K562 (cell line): ENCODE results near the gene POLD4. TPM values are rescaled to one million over a fixed set of nuclear protein-coding genes. Genes with fewer than 3 reads are reported as not detected.

Experiments used
- ATAC-seq: fragments of 200-7000 bp; cut with Tn5 transposase; 3 replicates; pipeline ENCODE4 v1.9.1; 2020; ENCODE audit warnings: moderate library complexity
- BruUV-seq: library from RNA; stranded (reverse); fragments of 400-500 nt; replicated peaks from 2 replicates; lab custom pipeline; 2021; lab: Mats Ljungman, UMichigan
- CTCF ChIA-PET: fragments of 300-600 bp; formaldehyde crosslinking; extraction: SDS; loops from one replicate; lab custom pipeline; 2021; ENCODE audit warnings: low intra/inter-chr PET ratio; lab: Yijun Ruan, JAX
- POLR2A ChIA-PET: fragments of 300-600, 350-650 bp; sonication (Branson Sonifier 250); formaldehyde crosslinking; extraction: SDS; loops from one replicate; lab custom pipeline; 2021; ENCODE audit warnings: antibody characterized with exemption, inconsistent platforms; lab: Yijun Ruan, JAX
- DNase-seq, 4 experiments: peaks; one replicate each; pipeline versions ENCODE4 v3.0.0 to v3.0.0-alpha.2; 2011 to 2018; ENCODE audit warnings: low spot score in 3 of 4, mixed read lengths in 3 of 4; ENCODE audit errors: extremely low read depth in 1 of 4
- FAIRE-seq: peaks from 2 replicates; lab custom pipeline; 2011; peaks lifted over from hg19 to GRCh38; lab: Jason Lieb, UNC
- H2AFZ ChIP-seq: 2 replicates; pipeline ENCODE4 v1.6.0; 2011; ENCODE audit warnings: low read depth, low read length, control low read depth, inconsistent platforms
- H3K27ac ChIP-seq: fragments of 200-600 bp; 3 replicates; pipeline ENCODE4 v1.8.0; 2011; ENCODE audit warnings: low read depth, mild to moderate bottlenecking, control low read depth, inconsistent platforms, low read length, moderate library complexity, mixed read lengths; ENCODE audit errors: extremely low read depth
- H3K27me3 ChIP-seq, 2 experiments: fragments of 300-600 bp in 1 of 2; 2 replicates in 1 of 2; 3 replicates in 1 of 2; pipeline versions ENCODE4 v1.6.0 to v1.8.0; 2011; ENCODE audit warnings: inconsistent platforms in 2 of 2, low read length in 2 of 2, mild to moderate bottlenecking in 1 of 2, mixed read lengths in 1 of 2, moderate library complexity in 1 of 2; ENCODE audit not compliant: control insufficient read depth in 2 of 2, insufficient read depth in 2 of 2
- H3K36me3 ChIP-seq: fragments of 300-600 bp; 3 replicates; pipeline ENCODE4 v1.8.0; 2011; ENCODE audit warnings: mild to moderate bottlenecking, low read length, inconsistent platforms; ENCODE audit not compliant: control insufficient read depth, insufficient read depth
- H3K4me1 ChIP-seq, 2 experiments: fragments of 200-600 bp in 1 of 2; replicated peaks in 1 of 2; 2 replicates in 1 of 2; 3 replicates in 1 of 2; pipeline versions ENCODE4 v1.5.1 to v1.8.0; 2011; ENCODE audit warnings: inconsistent platforms in 2 of 2, low read length in 2 of 2, mild to moderate bottlenecking in 1 of 2, mixed read lengths in 1 of 2, moderate library complexity in 1 of 2; ENCODE audit not compliant: control insufficient read depth in 2 of 2, insufficient read depth in 2 of 2
- H3K4me2 ChIP-seq: 2 replicates; pipeline ENCODE4 v1.6.1; 2011; ENCODE audit warnings: low read length, control low read depth, inconsistent platforms, mixed read lengths; ENCODE audit not compliant: insufficient read depth
- H3K4me3 ChIP-seq: fragments of 200-600 bp; sonication (generic), shearing (Covaris generic); 2 replicates; pipeline ENCODE4 v1.5.1; 2016; ENCODE audit warnings: control low read depth, inconsistent platforms
- H3K79me2 ChIP-seq: fragments of 200-600 bp; 3 replicates; pipeline ENCODE4 v1.8.0; 2011; ENCODE audit warnings: low read length, inconsistent platforms; ENCODE audit not compliant: control insufficient read depth, insufficient read depth
- H3K9ac ChIP-seq, 2 experiments: 2 replicates each; pipeline versions ENCODE4 v1.6.0 to v1.6.1; 2011; ENCODE audit warnings: low read depth in 2 of 2, low read length in 2 of 2, control low read depth in 1 of 2, inconsistent platforms in 1 of 2, mild to moderate bottlenecking in 1 of 2, mixed read lengths in 1 of 2; ENCODE audit not compliant: insufficient read depth in 1 of 2
- H3K9me1 ChIP-seq: one replicate; pipeline ENCODE4 v1.6.0; 2011; ENCODE audit warnings: inconsistent platforms, mild to moderate bottlenecking, low read length, moderate library complexity; ENCODE audit not compliant: control insufficient read depth, insufficient read depth
- H3K9me3 ChIP-seq: replicated peaks from 2 replicates; pipeline ENCODE4 v1.5.1; 2011; ENCODE audit warnings: low read depth, low read length, inconsistent platforms; ENCODE audit not compliant: control insufficient read depth, insufficient read depth
- H4K20me1 ChIP-seq: replicated peaks from 2 replicates; pipeline ENCODE4 v1.6.1; 2011; ENCODE audit warnings: low read length, inconsistent platforms, mixed read lengths; ENCODE audit not compliant: control insufficient read depth, insufficient read depth
- AFF4 ChIP-seq: sonication (generic); formaldehyde crosslinking; IDR thresholded peaks from 2 replicates; pipeline ENCODE4 v1.8.0; 2023; ENCODE audit warnings: mild to moderate bottlenecking, missing genetic modification reagents
- ATF6 ChIP-seq: sonication (generic); formaldehyde crosslinking; IDR thresholded peaks from 2 replicates; pipeline ENCODE4 v1.4.0; 2020; ENCODE audit warnings: mild to moderate bottlenecking, missing genetic modification reagents
- ETS1 ChIP-seq: conservative IDR thresholded peaks from 2 replicates; pipeline ENCODE4 v1.6.1; 2011; ENCODE audit warnings: low read depth, mild to moderate bottlenecking, low read length; ENCODE audit not compliant: control insufficient read depth
- JUN ChIP-seq, 2 experiments: sonication (generic) in 1 of 2; formaldehyde crosslinking in 1 of 2; IDR thresholded peaks; 2 replicates each; pipeline versions ENCODE4 v1.6.1 to v1.8.0; 2012 to 2022; ENCODE audit warnings: borderline replicate concordance in 2 of 2, mild to moderate bottlenecking in 2 of 2, improper control_type of control experiment in 1 of 2, low read depth in 1 of 2, low read length in 1 of 2, missing genetic modification reagents in 1 of 2
- NFE2 ChIP-seq: IDR thresholded peaks from 2 replicates; pipeline ENCODE4 v1.6.1; 2014; ENCODE audit warnings: antibody characterized with exemption, low read depth
- RFX1 ChIP-seq: fragments of 450-650 bp; IDR thresholded peaks from 2 replicates; pipeline ENCODE4 v1.6.1; 2016; ENCODE audit warnings: mild to moderate bottlenecking, moderate library complexity
- WGBS: fragments of 100-300 bp; shearing (Covaris generic); methylation state at CpG from one replicate; pipeline ENCODE4 v1.1.6; 2016; ENCODE audit warnings: low coverage, mixed read lengths; ENCODE audit not compliant: insufficient coverage; ENCODE audit errors: missing lambda C conversion rate; 5-methylcytosine and 5-hydroxymethylcytosine counted together
- in situ Hi-C: fragments of 300-500 bp; cut with MboI; formaldehyde crosslinking; loops from 4 replicates; pipeline ENCODE4 v1.15.0; 2018; ENCODE audit warnings: inconsistent platforms, mixed read lengths
- intact Hi-C: fragments of 100-400 bp; cut with micrococcal nuclease; formaldehyde crosslinking; loops from 2 replicates; pipeline ENCODE4 v1.14.2; 2022
- polyA plus RNA-seq, 8 experiments: library from polyadenylated mRNA; depleted of rRNA in 4 of 8; stranded (reverse) in 5 of 8; unstranded in 3 of 8; fragments of >200 nt; fragmentation: Nextera tagmentation in 2 of 8; fragmentation: Illumina TruSeq in 1 of 8; extraction: Ambion mirVana in 2 of 8; extraction: Trizol in 1 of 8; gene quantifications; 2 replicates each; pipeline versions ENCODE4 v1.2.1 to v1.2.3, GENCODE V29; 2011 to 2014; ENCODE audit warnings: inconsistent platforms in 1 of 8, missing spikeins in 1 of 8
- total RNA-seq, 7 experiments: library from RNA; depleted of rRNA in 6 of 7; stranded (reverse); fragments of >200 nt in 6 of 7; fragmentation: Illumina TruSeq in 2 of 7; extraction: Trizol in 2 of 7; gene quantifications; 2 replicates each; pipeline versions ENCODE4 v1.2.1 to v1.2.3, GENCODE V29; 2011 to 2021; ENCODE audit warnings: low replicate concordance in 1 of 7
- TF ChIP-seq, protein P1 (sequence below): fragments of 450-650 bp; IDR thresholded peaks from 2 replicates; pipeline ENCODE4 v1.7.0; 2016; ENCODE audit warnings: borderline replicate concordance

Gene POLD4
- total and polyA plus RNA-seq, 9 of the 15 experiments (the other 6 are each of a cell fraction or from before 2014, with no cell fraction given), result 5.8 to 64.5 (median 18.3) TPM

DNA sequence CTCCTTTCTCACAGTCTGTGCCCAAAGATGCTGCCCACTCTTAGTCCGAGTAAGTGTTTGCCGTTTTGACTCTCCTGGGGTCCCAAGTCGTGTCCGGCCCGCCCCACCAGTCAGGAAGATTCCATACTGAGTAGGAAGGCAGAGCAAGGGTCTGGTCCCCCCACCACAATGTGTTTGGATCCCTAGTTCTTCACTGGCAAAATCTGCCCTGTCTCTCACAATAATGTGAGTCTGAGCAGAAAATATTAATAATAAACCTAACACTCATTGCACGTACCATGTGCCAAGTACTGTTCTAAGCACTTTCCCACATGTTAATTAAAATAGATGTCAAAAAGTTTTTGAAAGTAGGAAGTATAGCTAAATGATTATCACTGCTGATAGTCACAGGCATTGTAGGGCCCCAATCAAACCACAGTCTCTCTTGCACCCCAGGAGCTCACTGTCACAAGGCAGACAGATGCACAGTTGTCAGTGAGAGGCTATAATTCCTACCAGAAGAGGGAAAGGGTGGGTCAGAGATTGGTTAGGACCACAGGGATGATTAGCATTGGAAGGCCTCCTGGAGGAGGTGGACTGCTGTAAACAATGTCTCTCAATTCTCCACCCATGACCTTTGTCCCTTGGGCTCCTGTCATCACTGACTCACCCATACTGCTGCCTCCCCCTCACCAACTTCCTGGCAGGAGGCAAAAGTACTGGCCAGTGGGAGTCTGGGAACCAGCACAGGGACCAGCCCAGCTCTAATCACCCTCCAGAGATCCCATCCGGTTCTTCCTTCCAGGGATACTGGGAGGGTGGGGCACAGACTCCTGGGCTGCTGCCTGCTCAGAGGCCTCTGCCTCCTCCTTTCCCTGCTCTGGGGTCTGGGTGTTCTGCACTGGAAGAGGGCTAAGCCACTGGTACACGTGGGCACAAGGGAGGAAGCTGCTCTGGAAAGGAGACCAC lies 1.0 kb upstream of the POLD4 start:
- peak overlapping the region; percentile 69 for H2AFZ ChIP-seq
- peak overlapping the region; percentile 94 for H3K4me2 ChIP-seq
- H3K27ac ChIP-seq, result peak overlapping the region; percentile 92
- peak overlapping the region; percentile 80 to 87 for H3K9ac ChIP-seq
- ChIA-PET CTCF (interaction anchor here (0.6 to 4.5 kb wide), 3 partner anchors 20 to 153 kb away, joined by 4 to 25 read pairs (median 5); partner anchors contain the start of gene CDK2AP2), POLR2A (interaction anchor here (0.6 to 2.3 kb wide), 11 partner anchors 10 to 299 kb away, joined by 3 to 15 read pairs (median 4); no protein-coding TSS in a partner anchor)
- in situ Hi-C loops, result no loop called here
- peaks cover 8% of the 10 kb centered on the region for H3K79me2 ChIP-seq
- no peaks in the 10 kb centered on the region for H4K20me1 ChIP-seq
- DNase-seq, result peak; percentile 85 to 92 (median 89)
- intact Hi-C loops, result loop anchor here (5.0 kb wide), 2 partner anchors 153 to 228 kb away; partner anchors contain the start of genes CDK2AP2, GSTP1 and PITPNM1
- H3K27me3 ChIP-seq, result no peaks in the 10 kb centered on the region
- peak; percentile 26 for ATAC-seq
- no peaks in the 10 kb centered on the region for H3K9me1 ChIP-seq
- H3K4me3 ChIP-seq, result peak overlapping the region; percentile 76
- 9% methylated on average over 7 of the region's 8 CpGs for WGBS
- H3K36me3 ChIP-seq, result peaks cover 4% of the 10 kb centered on the region; the same call in 1 of the 3 replicates
- peaks cover 56 to 64% of the 10 kb centered on the region in 2 experiments for H3K4me1 ChIP-seq
- no peaks in the 10 kb centered on the region for H3K9me3 ChIP-seq
- TSS peak; percentile 93 for BruUV-seq
- FAIRE-seq, result peak; percentile 91
- TF ChIP-seq RFX1 (no peak), ETS1 (peak; percentile 77), AFF4 (no peak), ATF6 (CRISPR knock-in tag) (0 out of 2 replicates have a peak, but pooled peaks have one; percentile 19), JUN (IDR thresholded peaks at IDR 0.05; ENCODE audit: borderline replicate concordance, low read depth, low read length) (peak; percentile 95), JUN (CRISPR knock-in tag; IDR thresholded peaks at IDR 0.05; ENCODE audit: borderline replicate concordance) (no peak), NFE2 (peak; percentile 47; the same call in 1 of the 2 replicates)
- TF ChIP-seq, protein P1, sequence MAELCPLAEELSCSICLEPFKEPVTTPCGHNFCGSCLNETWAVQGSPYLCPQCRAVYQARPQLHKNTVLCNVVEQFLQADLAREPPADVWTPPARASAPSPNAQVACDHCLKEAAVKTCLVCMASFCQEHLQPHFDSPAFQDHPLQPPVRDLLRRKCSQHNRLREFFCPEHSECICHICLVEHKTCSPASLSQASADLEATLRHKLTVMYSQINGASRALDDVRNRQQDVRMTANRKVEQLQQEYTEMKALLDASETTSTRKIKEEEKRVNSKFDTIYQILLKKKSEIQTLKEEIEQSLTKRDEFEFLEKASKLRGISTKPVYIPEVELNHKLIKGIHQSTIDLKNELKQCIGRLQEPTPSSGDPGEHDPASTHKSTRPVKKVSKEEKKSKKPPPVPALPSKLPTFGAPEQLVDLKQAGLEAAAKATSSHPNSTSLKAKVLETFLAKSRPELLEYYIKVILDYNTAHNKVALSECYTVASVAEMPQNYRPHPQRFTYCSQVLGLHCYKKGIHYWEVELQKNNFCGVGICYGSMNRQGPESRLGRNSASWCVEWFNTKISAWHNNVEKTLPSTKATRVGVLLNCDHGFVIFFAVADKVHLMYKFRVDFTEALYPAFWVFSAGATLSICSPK, result no peak
